NCI-H345 (cell line): Measurements from ENCODE around the gene CA14.
"Not testable (repeated sequence)": the region's sequence is repeated elsewhere in the genome, so short reads cannot be mapped to it uniquely, and the experiment has no call there.

Experiments
- DNase-seq: peaks from one replicate; lab custom pipeline; 2025; lab: John Stamatoyannopoulos, UW

Gene CA14

DNA sequence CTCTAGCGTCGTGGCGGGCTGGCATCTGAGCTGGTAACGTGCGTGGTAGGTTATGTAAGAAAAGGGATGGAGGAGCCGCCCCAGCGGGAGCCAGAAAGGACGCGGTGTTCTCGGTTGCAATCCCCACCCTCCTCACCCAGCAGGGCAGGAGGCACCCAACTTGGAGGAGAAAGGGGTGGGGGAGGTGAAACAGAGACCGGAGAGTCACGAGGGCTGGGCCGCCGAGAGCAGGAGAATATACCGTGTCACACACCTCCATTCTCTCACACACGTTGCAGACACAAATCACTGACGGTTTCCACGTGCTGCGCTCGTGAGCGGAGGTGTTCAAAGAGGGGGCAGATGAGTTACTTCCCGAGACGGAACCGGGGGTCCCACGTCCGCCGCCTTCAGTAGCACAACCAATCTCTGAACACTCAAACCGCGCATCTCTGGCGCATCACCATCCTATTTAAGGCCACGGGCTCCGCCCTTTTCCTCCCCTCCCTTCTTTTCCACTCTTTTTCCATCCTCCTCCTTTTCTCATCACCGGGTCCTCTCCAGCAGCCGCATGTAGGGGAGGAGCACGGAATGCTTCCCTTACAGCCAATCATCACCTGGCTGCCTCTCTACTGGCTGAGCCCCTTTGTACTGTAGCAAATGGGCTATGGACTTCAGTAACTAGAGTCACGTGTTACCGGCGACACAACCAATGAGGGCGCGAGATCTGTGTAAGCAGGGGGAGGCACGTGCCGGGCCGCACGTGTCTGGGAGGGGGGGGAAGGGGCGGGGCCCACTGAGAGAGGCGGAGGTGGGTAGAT lies 24.4 kb downstream of the CA14 start, which contains the start of gene CIART:
CIART (plus strand) TSS at position 797 of the 800 bp plus-strand sequence. CDS start 714 bp downstream, outside the sequence.
- peak; percentile 100 for DNase-seq

DNA sequence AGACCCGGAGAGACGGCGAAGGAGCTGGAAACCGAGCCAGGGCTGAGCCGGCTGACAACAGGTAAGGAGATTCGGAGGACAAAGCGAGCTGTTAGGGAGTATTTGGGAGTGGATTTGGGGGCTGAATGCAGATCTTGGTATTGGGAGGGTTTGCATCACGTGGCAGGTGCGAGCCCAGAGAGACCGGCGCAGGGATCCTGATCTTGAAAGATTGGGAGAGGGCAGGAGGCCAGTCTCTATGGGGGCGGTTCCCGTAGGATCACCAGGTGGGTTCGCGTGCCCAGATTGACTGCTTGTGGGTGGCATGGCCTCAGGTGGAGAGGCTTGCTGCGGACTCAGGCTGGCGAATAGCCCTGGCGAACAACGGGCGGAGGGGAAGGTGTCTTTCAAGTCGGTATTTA lies 25.0 kb downstream of the CA14 start:
- DNase-seq, result no peak

DNA sequence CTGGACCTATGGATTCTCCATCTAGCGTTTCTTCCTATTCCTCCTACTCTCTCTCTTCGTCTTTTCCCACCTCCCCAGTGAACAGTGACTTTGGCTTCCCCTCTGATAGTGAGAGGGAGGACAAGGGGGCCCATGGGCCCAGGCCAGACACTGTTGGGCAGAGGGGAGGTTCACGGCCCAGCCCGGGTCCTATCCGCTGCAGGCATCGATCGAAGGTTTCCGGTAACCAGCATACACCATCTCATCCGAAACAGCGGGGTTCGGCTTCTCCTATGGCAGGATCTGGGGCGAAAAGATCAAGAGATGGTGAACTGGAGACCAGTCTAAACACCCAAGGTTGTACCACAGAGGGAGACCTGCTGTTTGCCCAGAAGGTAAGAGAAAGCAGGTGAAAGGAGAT lies 25.7 kb downstream of the CA14 start:
- no peak for DNase-seq

GRCh38 chr1:150288382-150288781 lies 30.8 kb downstream of the CA14 start:
- no peak for DNase-seq

DNA sequence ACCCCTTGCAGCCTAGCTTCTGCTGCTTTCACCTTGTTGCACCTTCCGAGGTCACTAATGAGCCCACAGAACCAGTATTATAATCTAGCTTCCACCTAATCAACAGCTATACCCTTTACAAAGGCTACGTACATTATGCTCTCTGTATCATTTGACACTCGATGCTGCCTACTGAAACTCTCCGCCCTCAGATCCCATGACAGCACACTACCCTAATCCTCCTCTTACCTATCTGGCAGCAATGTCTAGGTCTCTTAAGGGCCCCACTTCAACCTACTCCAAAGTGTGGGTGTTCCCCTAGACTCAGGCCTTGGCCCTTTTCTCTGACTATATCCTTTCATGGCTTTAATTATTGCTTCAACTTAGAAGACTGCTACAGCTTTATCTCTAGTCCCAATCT lies 31.2 kb downstream of the CA14 start:
- no peak for DNase-seq

DNA sequence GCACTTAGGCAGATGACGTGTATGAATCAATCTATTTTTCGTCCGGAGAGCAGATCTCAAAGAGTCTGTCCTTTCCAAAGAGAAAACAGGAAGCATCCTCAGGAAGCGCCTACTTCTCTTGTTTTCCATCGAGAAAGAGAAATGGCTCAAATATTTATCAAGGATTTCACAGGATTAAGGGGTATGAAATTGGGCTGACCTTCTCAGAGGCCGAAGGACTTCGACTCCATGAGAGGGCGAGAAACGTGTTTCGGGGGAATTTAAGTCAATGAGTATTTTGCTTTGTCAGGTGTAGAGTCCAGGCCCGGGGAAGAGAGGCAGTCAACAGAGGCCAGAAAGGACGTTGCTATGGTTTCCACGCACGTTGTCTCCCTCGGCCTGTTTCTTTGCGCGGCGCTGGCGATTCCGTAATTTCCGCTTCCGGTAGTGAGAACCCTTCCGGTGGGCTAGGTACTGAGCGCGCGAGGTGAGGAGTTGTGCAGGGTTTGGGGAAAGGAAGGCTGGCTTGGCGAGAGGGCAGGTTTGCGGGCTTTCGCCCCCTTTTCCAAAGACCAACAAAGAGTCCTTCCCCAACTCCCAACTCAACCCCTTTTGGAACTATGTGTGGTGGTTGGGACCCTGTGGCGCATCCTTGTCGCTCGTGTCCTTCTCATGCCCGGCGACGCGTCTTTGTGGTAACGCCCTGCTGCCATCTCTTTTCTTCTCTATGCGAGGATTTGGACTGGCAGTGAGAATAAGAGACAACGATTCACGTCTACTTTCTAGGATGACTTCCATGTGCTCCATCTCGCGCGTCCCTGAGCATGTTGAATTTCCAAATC lies 36.1 kb downstream of the CA14 start, which contains the start of gene MRPS21:
MRPS21 (plus strand) TSS at position 429 of the 821 bp plus-strand sequence. CDS start 506 bp downstream, outside the sequence.
- DNase-seq, result peak; percentile 99

DNA sequence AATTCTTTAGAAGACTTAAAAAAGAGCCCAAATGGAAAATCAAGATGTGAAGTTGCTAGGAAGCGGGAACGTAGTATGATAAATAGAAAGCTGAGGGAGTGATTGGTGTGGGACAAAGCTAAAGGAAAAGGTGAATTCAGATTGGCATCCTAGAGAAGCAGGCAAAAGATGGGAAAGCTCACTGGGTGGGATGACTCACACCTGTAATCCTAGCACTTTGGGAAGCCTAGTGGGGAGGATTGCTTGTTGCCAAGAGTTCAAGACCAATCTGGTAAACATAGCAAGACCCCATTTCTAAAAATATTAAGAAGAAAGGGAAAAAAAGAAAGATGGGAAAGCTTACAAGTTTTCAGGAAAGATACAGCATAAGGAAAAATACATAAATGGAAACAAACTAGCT lies 37.9 kb downstream of the CA14 start:
- DNase-seq, result no peak

- DNase-seq, result no peak
Observed at GRCh38 chr1:150299716-150300115, 42.1 kb downstream of the CA14 start.

GRCh38 chr1:150302338-150302737 lies 44.8 kb downstream of the CA14 start:
- no peak for DNase-seq

GRCh38 chr1:150302902-150303301 lies 45.3 kb downstream of the CA14 start:
- no peak for DNase-seq

- not testable (repeated sequence) for DNase-seq
Observed at GRCh38 chr1:150308585-150308984, 51.0 kb downstream of the CA14 start.

DNA sequence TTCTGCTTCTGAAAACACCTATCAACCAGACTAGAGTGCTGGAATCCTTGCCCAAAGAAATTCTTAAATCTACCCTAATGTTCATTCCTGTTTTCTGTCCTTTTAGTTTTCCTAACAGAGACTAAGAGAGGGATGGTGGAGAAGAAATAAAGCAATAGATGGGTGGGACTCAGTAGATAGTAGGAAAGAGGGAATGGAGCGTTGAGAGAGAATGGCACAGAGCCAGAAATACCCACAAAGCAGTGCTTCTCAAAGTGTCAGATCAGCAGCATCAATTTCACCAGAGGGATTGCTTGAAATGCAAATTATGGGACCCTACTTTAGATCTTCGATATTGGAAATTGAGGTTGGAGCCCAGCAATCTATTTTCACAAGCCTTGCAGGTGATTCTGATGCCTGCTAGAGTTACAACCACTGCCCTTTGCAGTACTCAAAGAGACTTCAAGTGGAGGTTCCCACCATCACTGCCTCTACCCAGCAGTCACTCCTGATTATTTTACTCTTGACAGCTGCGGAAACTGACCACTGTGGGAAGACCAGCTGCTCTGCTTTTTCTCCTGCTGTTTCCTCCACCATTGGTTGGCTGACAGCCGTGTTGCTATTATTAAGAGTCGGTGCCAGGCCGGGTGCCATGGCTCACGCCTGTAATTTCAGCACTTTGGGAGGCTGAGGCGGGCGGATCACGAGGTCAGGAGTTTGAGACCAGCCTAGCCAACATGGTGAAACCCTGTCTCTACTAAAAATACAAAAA lies 52.4 kb downstream of the CA14 start:
- peak; percentile 32 for DNase-seq

DNA sequence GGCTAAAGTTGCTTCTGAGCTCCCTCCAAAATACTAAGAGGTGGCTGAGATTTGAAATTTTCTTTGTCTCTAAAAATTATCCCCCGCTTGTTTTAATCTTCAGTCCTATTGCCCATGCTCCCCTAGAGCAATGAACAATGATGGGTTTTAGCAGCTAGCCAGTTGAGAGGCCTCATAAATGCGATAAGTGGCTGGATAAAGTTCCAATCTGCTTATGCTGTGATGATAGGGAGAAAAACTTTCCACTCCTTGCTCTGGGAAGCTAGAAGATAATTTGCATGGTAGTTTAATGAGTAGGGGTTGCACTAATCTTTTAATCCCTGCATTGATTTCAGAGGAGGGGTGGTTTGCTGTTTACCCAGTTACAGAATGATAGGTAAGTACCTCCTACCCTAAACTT lies 54.2 kb downstream of the CA14 start:
- no peak for DNase-seq
